NCI-H1930 (cell line): Measurements from ENCODE around the gene DMAC1.

Experiments used
- DNase-seq, 2 experiments: peaks; one replicate each; lab custom pipeline; 2025; lab: John Stamatoyannopoulos, UW

The DMAC1 gene, protein sequence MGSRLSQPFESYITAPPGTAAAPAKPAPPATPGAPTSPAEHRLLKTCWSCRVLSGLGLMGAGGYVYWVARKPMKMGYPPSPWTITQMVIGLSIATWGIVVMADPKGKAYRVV

DNA sequence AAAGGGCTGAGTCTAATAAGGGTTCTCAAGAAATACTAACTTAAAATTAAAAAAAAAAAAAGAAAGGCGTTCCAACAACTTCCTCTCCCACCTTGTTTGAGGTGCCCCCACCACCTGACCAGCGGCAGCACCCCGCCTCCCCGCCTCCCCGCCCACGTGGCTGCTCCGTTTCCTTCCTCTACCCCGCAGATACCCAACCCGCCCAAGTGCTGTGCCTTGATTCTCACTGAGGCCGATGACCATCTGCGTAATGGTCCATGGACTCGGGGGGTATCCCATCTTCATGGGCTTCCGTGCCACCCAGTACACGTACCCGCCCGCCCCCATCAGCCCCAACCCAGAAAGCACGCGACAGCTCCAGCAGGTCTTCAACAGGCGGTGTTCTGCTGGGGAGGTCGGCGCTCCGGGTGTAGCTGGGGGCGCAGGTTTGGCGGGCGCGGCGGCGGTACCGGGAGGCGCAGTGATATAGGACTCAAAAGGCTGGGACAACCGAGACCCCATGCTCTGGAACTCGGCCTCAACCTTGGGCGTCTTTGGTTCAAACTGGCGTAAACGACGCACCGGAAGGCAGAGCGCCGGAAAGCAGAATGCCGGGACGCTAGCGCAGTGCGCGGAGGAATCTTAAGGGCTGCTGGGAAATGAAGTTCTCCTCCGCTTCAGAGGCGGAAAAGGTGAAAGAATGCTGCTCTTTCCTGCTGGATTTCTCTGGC lies at the start of gene DMAC1:
Gene DMAC1, minus strand, starts transcription at position 545 of the 710 bp plus-strand sequence. Its CDS starts 44 bp downstream, at position 501.
- peak; percentile 82 to 89 for DNase-seq

DNA sequence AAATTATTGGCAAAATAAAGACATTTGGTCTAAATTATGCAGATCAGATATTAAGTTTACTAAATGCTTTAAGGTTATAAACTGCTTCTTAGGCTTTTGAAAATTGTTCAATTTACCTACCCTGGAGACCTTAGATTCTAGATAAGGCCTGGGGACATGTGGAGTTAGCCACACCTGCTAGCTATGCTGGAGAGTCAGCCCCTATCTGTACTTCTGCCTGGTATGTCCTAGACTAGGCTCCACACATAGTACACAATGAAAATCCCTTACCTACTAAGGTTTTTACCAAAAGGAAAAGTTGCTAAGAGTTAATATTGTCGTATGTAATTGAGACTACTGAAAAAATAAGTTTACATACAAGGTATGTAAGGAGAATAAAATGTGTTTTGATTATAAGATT lies 49.8 kb upstream of the DMAC1 start:
- DNase-seq, result no peak

DNA sequence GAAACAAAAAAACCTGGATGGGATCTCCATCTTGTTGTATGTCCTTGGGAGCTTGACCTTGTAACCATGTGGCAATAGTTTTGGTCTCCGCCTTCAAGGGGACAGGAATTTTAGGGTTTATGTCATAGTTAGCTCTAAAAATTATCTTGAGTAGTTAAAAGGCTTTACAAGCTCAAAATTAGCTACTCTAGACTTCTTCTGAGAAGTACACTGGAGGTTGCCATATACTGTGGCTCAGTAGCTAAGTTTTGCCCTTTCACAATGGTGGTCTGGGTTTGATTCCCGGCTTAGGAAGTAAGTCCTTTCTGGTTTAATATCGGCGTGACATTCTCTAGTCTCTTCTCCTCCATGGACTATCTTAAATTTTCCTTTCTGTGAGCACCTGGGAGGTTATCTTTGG lies 48.9 kb upstream of the DMAC1 start:
- DNase-seq, result no peak

DNA sequence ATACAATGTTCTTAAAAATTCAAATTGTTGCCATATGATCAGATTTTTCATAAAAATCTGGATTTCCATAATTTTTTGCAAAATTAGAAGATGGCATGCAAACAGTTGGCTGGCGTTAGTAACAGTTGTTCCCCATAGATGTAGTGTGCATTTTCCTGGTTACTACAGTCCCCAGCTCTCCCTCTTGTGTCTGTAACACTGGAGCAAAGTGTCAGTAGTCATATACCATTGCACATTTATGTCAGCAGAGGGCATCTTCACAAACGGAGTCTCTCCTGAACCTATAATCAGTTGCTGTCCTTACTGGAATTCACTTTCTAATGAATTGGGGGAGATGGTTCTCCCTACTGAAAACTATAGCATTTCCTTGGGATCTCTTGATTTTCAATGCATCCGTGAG lies 44.7 kb upstream of the DMAC1 start:
- DNase-seq, result peak in 1 of 2 experiments; percentile 22

DNA sequence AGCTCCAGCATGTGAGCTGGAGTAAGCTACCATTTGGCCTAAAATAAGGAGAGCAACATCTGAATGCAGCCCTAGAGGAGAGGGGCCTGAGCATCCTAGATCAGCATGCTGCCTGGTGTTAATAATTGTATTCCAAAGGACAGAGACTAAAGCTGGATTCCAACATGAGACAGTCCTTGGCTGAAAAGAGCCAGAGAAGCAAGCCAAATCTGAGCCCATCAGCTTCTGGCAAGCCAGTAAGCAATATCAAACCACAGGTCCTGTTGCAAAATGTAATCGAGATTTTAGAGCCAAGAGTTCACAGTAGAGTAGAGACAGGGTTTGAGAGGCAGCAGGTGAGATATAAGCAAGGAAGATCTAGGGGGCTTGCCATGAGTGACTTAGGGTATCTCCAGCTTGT lies 42.3 kb upstream of the DMAC1 start:
- DNase-seq, result no peak

DNA sequence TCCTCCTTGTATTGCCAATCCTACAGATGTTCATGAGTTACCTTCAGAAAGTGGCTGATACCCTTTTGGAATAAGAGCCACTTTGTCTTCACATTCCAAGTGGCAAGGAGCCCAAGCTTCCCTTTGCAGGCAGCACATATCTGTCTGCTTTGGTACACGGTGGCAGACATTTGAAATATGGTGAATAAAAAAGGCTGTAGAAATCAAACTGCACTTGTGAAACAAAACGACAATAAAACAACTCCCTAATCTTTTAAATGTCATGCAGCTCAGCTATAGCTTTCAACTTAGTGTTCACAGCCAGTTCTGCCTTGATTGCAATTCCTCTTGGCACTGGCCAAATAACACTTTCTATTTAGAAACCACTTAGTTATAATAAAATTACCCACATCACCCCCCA lies 35.0 kb upstream of the DMAC1 start:
- no peak for DNase-seq

DNA sequence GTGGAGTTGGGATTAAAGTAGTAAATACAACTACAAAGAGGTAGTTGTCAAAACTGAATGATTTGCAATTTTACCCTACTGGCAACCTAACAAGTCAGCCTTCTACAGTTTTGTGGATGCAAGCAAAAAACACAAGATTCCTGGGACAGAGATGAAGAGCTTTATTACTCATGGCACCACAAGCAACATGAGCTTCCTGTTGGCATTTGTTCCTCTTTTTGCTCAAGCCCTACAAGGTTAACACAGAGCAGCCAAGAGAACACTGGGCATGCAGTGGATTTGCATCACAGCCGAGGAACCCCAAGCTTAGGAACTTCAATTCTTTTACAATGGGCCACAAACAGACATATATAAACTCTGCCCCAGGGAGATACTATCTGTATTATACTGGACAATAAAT lies 28.8 kb upstream of the DMAC1 start:
- DNase-seq, result no peak

DNA sequence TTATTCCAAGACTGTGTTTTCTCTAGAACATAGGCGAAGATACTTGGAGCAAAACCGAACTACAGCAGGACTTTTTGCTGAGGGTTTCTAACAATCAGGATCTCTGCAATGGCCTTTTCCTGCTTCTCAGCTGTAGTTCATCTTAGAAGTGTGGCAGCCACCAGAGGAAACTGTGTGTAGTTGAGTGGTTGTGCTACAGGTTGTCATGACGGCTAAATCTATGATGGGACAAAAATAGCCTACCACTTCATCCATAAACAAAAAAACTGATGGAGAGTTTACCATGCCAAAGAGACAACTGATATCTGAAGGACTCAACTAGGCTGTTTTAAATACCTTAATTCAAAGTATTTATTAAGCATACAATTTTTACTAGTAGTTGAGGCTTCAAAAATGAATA lies 28.2 kb upstream of the DMAC1 start:
- no peak for DNase-seq

DNA sequence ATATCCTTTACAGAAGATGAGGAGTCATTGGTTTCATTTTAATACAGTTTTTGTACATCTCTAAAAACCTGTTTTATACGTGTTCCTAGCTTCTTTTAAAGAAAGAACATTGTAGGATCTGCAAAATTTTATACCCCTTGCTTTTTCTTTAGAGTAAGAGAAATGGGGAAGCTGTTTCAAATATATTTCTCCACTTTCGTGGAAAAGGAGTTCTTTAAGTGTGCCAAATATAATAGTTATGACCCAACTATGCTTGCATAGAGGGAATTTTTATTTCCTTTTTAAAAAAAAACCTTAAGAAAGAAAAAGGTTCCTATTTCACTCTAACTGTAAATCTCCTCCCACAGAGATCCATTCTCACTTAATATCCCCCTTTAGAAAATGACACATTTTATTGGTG lies 27.5 kb upstream of the DMAC1 start:
- no peak for DNase-seq

DNA sequence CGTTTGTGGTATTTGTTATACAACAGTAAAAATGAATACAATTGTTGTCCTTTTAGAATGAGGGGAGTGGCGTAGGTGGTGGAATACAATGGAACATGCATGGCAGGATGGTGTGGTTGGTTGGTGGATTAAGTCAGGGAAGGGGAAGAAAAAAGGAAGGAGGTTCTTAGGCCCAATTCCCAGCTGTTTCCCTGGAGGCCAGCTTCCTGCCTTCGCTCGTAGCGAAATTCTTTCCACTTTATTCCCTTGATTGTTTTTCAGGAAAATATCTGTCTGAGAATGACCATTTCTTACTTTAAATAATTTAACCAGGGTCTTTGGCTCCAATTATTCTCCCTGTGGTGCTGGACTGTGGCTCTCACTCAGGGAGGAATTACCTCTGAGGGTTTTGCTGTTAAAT lies 24.1 kb upstream of the DMAC1 start:
- DNase-seq, result no peak

DNA sequence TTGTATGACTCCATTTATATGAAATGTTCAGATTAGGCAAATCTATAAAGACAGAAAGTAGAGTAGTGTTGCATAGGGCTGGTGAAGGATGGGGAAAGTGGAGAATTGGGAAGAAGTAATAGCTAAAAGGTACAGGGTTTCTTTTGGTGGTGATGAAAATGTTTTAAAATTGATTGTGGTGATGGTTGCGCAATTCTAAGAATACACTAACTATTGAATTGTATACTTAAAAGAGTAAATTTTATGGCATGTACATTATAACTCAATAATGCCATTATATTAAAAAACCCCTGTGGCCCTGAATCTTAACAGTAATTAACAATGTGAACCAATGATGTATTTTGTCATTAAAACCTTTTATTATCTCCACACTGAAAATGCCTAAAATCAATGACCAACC lies 20.4 kb upstream of the DMAC1 start:
- no peak for DNase-seq

DNA sequence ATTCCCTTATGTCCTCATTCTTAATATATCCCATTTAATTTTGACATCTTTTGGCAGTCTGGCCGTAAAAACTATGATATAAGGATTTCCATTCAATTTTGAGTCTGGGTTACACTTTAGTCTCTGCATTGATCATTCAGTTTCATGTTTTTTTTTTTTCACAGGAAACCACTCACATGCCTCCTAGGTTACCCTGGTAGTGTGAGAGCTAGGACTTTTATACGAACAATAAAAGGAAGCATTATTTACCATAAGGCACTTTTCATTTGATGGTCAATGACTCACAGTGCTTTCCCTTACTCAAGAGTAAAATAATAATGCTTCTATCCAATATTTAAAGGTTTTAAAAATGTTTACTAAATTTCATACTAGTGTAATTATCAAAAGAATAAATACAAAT lies 16.4 kb upstream of the DMAC1 start:
- DNase-seq, result no peak

DNA sequence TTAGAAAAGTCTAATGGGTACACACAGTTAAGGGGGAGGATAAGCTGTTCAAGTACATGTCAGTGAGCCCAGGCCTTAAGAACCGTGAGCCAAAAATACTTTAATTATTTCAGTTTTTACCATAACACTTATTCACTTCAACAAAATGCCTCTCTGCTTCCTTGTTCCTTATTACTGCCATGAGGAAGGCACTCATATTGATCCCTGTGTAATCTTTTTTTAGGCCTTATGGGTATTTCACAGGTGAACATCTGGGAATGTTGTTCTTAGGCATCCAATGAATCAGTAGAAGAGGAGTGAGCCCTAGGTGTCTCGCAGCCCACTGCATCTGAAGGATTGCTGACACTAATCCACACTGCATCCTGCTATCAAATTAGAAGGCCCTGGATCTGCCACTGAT lies 13.5 kb upstream of the DMAC1 start:
- no peak for DNase-seq

DNA sequence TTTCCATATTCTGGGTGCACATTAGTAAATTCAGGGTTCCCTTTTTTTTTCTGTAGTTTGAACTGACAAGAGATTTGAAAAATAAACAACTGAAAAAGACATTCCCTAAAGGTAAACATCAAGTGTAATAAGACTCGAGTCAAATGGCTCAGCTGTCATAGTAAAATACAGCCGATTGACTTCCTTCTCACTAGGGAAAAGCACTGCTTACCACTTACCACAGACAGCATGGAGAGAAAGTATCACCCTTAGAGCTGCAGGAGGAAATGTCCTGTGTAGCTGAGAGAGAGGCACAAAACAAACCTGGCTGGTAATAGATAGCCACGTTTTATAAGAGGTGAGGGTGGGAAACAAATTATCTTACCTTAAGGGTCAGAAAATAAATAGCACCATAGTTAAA lies 12.1 kb upstream of the DMAC1 start:
- DNase-seq, result peak in 1 of 2 experiments; percentile 23

DNA sequence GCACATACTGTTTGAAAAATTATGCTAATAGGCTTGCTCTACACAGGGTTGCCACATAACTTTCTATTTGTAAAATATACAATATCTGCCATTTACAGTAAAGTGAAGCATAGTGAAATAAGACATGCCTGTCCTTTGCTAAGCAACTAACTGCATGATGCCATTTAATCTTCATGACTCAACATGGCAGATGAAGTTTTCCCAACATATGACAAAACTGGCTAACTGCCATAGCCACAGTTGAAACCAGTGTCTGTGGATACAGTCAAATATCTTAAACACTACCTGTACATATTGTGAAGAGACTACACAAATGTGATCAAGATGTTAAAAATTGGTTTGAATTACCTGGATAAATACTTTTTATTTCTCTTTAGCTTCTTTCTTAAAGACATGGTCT lies 3.1 kb upstream of the DMAC1 start:
- DNase-seq, result no peak

DNA sequence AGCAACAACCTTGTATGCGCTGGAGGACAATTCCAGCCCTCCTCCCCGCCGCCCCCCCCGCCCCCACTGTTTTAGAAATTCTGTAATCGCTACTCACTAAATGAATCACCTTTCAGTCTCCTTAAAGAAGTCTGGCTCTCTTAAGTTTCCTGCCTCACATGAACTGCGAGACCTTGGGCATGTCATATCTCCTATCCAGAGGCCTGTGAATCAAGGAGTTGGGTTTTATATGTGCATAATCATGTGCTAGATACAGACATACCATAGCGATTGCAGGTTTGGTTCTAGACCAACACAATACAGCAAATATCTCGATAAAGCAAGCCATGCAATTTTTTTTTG lies 337 bp upstream of the DMAC1 start:
- no peak for DNase-seq

DNA sequence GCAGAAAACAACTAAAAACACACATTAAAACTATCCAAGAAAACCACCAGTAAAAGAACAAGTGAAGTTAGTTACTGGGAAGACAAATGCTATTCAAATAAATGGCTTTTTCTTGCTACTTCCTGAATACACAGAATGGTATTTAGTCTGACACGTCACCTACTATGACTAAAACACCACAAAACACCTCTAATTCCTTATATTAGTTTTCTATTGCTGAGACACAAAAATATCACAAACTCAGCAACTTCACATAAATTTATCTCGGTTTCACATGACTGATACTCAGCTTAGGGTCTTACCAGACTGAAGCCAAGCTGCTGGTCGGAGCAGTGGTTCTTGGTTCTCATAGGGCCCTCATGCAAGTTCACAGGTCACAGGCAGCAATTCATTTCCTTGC lies 5.4 kb downstream of the DMAC1 start:
- DNase-seq, result no peak

DNA sequence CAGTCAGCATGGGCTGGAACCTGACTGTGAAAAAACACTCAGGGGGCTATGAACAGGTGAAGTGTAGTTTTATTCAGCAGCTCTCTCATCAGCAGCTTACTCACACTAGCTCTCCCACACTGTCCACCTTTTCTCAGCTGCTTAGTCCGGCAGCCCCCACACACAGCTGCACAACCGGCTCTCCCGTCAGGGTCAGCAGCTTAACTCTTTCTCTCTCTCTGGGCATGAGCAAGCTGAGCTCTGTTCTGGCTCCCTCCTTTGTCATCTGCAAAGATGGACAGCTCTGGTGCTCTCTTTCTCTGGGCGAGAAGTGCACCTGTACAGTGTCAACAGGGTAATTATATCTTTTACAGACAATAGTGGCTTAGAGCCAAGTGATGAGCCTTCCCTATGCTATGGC lies 8.2 kb downstream of the DMAC1 start:
- DNase-seq, result no peak

DNA sequence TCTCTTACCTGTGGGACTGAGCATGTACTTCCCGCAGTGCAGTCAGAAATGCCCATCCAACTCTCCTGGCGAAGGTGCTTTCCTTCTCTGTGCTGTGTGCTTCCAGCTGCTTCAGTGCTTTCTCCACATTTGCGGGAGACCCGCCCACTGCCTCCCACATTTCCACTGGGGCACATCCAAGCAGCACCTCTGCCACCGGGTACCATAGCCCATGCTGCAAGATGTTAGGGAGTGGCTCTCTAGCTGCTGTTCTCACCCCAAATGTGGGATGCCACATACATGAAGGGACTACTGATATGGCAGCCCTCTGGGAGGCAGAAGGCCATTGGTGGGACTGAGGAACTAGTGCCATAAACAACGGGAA lies 8.8 kb downstream of the DMAC1 start:
- no peak for DNase-seq

DNA sequence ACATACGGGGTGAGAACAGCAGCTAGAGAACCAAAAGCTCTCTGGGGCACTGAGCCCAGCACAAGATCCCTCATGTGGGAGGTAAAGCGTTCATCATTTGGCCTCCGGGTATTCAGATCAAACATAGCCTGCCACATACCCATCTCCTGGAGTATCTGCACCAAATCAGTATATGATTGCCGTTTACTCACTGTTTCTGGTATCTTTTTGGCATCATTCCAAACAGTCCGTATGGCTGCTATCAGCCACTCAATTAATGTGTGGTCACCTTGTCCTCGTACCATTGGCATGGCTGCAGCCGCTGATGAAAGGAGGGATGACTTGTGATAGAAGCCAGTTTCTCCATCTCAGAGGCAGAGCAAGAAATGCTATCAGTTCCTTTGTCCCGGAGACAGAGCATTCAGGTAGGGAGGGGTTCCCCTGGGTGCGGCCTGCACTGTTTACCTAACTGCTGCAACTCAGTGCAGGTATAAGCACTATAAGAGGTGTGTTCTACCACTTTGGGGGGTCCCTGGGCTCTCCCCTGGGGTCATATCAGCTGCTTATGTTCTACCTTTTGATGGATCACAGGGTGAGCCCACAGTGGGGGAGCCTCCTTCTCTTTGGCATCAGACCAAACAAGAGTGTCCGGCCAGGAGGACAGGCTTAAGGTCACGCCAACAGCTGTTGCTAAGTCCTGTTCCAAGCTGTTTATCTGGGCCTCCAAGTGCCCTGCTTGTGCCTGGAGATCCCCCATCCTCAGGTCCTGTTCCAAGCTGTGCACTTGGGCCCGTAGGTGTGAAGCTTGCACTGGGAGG lies 9.4 kb downstream of the DMAC1 start:
- DNase-seq, result no peak

DNA sequence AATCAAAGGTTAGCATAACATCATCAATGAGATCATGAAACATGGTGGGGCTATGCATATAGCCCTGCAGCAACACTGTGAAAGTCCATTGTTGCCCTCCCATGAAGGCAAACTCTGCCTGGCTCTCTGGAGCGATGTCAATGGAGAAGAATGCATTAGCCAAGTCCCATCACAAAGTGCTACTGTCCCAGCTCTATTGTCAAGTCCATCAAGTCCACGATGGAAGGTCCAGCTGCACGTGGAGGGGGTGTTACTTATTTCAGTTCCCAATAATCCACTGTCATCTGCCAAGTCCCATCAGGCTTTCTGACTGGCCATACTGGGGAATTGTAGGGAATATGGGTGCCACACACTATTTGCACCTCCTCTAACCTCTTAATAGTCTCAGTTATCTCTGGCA lies 10.8 kb downstream of the DMAC1 start:
- no peak for DNase-seq

DNA sequence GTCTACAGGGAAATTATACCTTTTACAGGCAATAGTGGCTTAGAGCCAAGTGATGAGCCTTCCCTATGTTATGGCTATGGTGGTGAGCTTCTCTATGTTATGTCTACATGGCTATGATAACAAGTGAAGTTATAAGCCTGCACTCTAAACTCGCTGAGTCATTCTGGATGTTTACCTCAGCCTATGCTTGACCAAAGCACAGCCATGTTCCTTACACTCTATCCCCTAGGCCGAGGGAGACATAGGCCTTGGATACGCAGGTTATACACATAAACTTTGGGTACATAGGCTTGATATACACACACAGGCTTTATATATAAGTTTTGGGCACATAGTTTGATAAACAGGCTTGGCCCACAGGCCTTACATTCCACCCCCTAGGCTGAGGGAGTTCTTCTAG lies 13.8 kb downstream of the DMAC1 start:
- DNase-seq, result no peak

DNA sequence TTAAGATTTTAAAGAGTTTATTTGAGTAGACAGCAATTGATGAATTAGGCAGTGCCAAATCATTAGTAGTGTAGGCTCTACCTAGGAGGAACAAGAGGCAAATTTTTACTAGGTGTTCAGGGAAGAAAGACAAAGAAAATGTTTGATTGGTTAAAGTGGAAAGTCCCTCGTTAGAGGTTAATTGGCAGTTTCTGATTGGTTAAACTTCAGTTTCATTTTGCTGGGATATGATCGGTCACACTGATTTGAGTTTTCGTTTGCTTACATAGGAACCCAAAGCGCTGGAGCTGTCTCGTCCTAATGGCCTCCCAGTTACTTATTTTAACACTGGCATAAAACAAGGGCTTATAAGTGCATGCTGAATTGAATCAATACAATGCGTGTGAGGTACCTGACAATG lies 15.1 kb downstream of the DMAC1 start:
- no peak for DNase-seq

DNA sequence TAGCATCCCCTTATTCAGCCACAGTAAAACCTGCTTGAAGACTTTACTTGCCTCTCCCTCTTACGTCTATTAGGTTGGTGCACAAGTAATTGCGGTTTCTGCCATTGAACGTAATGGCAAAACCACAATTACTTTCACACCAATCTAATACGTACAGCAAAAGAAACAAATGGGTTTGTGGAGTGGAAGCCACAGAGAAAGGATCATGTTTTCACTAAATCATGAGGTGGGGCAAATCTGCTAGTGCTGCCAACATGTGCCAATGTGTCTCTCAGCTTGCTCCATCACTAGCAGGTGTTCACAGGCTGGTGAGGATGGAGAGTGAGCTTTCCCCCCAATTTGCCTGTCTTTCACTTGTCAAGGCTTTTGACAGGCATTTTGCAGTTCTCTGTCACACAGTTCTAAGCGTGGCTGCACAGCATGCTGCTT lies 15.9 kb downstream of the DMAC1 start:
- DNase-seq, result no peak
